ENCODE data around the gene PPP6R1.

DNA sequence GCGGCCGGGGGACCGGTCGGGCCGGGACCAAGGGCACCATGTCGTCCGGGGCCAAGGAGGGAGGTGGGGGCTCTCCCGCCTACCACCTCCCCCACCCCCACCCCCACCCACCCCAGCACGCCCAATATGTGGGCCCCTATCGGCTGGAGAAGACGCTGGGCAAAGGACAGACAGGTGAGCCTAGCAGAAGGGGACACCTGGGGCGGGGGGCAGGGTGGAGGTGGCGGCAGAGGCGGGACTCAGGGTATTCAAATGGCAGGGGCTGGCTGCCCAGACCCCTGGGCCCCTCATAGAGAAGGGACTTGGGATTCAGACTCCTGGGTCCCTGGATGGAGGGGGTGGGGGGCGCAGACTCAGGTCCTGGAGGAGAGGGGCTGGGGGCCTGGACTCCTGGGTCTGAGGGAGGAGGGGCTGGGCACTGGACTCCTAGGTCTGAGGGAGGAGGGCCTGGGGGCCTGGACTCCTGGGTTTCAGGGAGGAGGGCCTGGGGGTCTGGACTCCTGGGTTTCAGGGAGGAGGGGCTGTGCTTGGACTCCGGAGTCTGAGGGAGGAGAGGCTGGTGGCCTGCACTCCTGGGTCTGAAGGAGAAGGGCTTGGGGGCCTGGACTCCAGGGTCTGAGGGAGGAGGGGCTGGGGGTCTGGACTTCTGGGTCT lies 25.7 kb upstream of the PPP6R1 start:
- TF ChIP-seq, protein P1, sequence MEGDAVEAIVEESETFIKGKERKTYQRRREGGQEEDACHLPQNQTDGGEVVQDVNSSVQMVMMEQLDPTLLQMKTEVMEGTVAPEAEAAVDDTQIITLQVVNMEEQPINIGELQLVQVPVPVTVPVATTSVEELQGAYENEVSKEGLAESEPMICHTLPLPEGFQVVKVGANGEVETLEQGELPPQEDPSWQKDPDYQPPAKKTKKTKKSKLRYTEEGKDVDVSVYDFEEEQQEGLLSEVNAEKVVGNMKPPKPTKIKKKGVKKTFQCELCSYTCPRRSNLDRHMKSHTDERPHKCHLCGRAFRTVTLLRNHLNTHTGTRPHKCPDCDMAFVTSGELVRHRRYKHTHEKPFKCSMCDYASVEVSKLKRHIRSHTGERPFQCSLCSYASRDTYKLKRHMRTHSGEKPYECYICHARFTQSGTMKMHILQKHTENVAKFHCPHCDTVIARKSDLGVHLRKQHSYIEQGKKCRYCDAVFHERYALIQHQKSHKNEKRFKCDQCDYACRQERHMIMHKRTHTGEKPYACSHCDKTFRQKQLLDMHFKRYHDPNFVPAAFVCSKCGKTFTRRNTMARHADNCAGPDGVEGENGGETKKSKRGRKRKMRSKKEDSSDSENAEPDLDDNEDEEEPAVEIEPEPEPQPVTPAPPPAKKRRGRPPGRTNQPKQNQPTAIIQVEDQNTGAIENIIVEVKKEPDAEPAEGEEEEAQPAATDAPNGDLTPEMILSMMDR (IDR thresholded peaks at IDR 0.05), result no peak
- TF ChIP-seq POLR2A (IDR thresholded peaks at IDR 0.05), result no peak

All from esophagus squamous epithelium (tissue), 4 donors.